Ishikawa (cell line): ENCODE results near the gene MTA2.

ENCODE experiments used
- CEBPB ChIP-seq: IDR thresholded peaks from 2 replicates; pipeline ENCODE4 v1.6.1; 2012
- CREB1 ChIP-seq: IDR thresholded peaks from 2 replicates; pipeline ENCODE4 v1.6.1; 2012; ENCODE audit warnings: low read depth
- EGR1 ChIP-seq: IDR thresholded peaks from 2 replicates; pipeline ENCODE4 v1.6.1; 2012
- EP300 ChIP-seq: IDR thresholded peaks from 2 replicates; pipeline ENCODE4 v1.6.1; 2012; ENCODE audit warnings: borderline replicate concordance
- FOXM1 ChIP-seq: IDR thresholded peaks from 2 replicates; pipeline ENCODE4 v1.6.1; 2012; ENCODE audit warnings: low read depth, borderline replicate concordance
- NFIC ChIP-seq: IDR thresholded peaks from 2 replicates; pipeline ENCODE4 v1.6.1; 2012
- RAD21 ChIP-seq: IDR thresholded peaks from 2 replicates; pipeline ENCODE4 v1.6.1; 2012; ENCODE audit warnings: low read depth
- TAF1 ChIP-seq: IDR thresholded peaks from 2 replicates; pipeline ENCODE4 v1.6.1; 2012; ENCODE audit warnings: low read depth, mild to moderate bottlenecking
- TCF12 ChIP-seq: IDR thresholded peaks from 2 replicates; pipeline ENCODE4 v1.6.1; 2012; ENCODE audit warnings: low read depth
- TEAD4 ChIP-seq: IDR thresholded peaks from 2 replicates; pipeline ENCODE4 v1.6.1; 2012
- YY1 ChIP-seq: IDR thresholded peaks from 2 replicates; pipeline ENCODE4 v1.6.1; 2012; ENCODE audit warnings: low read depth
- ZBTB7A ChIP-seq: IDR thresholded peaks from 2 replicates; pipeline ENCODE4 v1.6.1; 2012; ENCODE audit warnings: low read depth
- TF ChIP-seq, protein P1 (sequence below): IDR thresholded peaks from 2 replicates; pipeline ENCODE4 v1.6.1; 2012; ENCODE audit warnings: low read depth, mild to moderate bottlenecking
- TF ChIP-seq, protein P2 (sequence below): IDR thresholded peaks from 2 replicates; pipeline ENCODE4 v1.6.1; 2012
- TF ChIP-seq, protein P3 (sequence below): IDR thresholded peaks from 2 replicates; pipeline ENCODE4 v1.6.1; 2012

MTA2 gene

DNA sequence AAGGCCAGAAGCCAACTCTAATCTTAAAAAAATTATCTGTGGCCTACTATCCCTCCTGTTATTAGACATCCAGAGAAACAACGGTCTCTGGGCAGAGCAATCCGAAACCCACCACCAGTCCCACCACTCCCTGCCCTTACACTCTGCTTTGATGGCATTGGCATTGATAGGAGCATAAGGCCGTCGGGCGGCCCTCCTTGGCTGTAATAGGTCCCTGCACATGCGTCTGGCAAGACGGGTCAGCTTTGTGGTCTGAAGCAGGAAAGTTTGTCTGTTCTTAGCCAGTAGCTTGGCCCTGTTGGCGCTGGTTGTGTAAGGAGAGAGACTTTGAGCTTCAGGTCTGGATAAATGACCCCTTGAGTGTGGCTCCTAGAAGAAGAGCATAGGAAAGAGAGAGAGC, 6.5 kb downstream of the MTA2 start:
- TF ChIP-seq, protein P1, sequence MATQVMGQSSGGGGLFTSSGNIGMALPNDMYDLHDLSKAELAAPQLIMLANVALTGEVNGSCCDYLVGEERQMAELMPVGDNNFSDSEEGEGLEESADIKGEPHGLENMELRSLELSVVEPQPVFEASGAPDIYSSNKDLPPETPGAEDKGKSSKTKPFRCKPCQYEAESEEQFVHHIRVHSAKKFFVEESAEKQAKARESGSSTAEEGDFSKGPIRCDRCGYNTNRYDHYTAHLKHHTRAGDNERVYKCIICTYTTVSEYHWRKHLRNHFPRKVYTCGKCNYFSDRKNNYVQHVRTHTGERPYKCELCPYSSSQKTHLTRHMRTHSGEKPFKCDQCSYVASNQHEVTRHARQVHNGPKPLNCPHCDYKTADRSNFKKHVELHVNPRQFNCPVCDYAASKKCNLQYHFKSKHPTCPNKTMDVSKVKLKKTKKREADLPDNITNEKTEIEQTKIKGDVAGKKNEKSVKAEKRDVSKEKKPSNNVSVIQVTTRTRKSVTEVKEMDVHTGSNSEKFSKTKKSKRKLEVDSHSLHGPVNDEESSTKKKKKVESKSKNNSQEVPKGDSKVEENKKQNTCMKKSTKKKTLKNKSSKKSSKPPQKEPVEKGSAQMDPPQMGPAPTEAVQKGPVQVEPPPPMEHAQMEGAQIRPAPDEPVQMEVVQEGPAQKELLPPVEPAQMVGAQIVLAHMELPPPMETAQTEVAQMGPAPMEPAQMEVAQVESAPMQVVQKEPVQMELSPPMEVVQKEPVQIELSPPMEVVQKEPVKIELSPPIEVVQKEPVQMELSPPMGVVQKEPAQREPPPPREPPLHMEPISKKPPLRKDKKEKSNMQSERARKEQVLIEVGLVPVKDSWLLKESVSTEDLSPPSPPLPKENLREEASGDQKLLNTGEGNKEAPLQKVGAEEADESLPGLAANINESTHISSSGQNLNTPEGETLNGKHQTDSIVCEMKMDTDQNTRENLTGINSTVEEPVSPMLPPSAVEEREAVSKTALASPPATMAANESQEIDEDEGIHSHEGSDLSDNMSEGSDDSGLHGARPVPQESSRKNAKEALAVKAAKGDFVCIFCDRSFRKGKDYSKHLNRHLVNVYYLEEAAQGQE, result no peak
- TF ChIP-seq RAD21, result no peak
- TF ChIP-seq TCF12, result no peak
- no peak for TF ChIP-seq NFIC
- TF ChIP-seq, protein P2, sequence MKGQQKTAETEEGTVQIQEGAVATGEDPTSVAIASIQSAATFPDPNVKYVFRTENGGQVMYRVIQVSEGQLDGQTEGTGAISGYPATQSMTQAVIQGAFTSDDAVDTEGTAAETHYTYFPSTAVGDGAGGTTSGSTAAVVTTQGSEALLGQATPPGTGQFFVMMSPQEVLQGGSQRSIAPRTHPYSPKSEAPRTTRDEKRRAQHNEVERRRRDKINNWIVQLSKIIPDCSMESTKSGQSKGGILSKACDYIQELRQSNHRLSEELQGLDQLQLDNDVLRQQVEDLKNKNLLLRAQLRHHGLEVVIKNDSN, result no peak
- TF ChIP-seq FOXM1, result no peak
- TF ChIP-seq EP300, result no peak

DNA sequence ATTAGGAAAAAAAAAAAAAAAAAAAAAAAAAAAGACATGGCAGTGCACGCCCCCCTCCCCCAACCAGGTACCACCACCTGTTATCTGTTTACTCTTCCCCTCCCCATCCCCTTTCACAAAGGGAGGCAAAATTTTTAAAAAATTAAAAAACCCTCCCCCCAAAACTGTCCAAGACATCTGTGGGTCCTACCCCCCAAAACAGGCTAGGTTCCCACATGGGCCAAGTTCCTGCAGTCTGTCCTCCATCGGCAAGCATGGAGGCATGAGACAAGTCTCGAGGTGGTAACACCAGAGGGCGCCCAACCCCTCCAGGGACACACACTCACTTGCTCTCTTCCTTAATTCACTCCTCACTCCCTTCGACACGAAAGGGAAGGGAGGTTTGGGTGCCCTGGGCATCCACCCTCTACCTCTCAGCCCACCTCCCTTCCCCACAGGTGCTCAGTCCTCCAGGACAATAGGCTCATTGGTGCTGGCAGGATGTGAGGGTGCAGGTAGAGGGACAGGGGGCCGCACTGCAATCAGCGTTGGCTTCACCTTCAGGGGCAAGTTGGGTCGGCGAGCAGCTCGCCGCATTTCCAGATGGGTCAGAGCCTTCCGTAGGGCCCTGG, 8.1 kb downstream of the MTA2 start:
- TF ChIP-seq CEBPB (no peak), EP300 (no peak), FOXM1 (no peak), YY1 (no peak), RAD21 (peak; percentile 50), TAF1 (no peak), EGR1 (no peak), TEAD4 (no peak), ZBTB7A (no peak), TCF12 (no peak), NFIC (no peak)
- TF ChIP-seq, protein P2, result no peak
- TF ChIP-seq, protein P1, result no peak
- TF ChIP-seq, protein P3, sequence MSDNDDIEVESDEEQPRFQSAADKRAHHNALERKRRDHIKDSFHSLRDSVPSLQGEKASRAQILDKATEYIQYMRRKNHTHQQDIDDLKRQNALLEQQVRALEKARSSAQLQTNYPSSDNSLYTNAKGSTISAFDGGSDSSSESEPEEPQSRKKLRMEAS, result peak; percentile 38; the same call in 1 of the 2 replicates

DNA sequence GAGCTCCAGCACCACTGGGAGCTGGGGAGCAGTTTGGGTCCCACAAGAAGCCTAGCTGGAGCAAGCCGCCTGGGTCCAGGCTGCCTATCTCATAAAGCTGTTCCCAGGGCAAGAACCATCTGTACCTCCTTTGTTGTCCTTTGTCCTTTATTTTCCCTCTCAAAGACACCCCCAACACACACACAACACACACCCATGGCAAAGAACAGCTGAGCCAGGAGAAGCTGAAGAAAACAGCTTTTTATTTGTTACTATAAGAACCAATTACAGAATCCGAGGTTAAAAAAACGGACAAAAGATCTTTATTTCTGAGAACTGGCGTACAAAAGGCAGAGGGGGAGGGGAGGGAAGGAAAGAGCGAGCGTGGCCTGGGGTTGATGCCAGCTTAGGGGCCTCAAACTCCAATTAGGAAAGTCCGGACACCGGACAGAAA, 8.7 kb downstream of the MTA2 start:
- no peak for TF ChIP-seq EP300
- TF ChIP-seq ZBTB7A, result no peak
- TF ChIP-seq FOXM1, result no peak
- TF ChIP-seq CREB1, result no peak
- no peak for TF ChIP-seq RAD21
- TF ChIP-seq YY1, result no peak
- TF ChIP-seq NFIC, result no peak
- TF ChIP-seq, protein P1, result no peak
- TF ChIP-seq EGR1, result no peak
- TF ChIP-seq CEBPB, result no peak
- TF ChIP-seq TAF1, result no peak
- TF ChIP-seq, protein P2, result no peak
- no peak for TF ChIP-seq TCF12
- TF ChIP-seq TEAD4, result no peak

DNA sequence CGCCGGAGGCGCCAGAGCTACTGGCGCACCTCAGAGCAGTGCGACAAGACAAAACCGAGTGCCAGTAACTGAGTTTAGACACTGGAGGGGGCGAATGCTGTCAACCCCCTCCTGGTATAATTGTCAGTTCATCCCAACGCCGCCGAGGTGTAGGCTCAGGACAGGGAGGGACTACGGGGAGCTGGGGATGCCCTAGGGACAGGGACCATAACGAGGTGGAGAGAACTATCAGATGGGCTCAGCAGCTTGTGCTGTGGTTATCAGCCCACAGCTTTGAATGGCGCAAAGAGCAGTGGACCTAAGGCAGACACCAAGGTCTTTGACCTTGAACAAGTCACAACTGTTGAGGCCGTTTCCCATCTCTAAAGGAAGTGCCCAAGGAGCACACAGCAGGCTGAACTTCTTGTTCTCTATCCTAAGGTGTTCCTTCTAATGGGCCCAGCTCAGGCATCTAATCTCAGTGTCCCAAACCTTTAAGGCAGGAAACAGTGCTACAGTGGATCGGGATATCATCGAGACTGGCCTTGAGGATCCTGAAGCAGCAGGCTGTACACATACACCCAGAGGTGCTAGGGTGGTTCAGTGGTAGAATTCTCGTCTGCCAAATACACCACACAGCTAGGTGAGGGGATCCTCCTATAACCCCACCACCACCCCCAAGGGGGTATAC, 9.4 kb downstream of the MTA2 start:
- TF ChIP-seq RAD21 (no peak), TCF12 (no peak), EP300 (no peak), EGR1 (no peak), TAF1 (no peak), FOXM1 (no peak), CEBPB (no peak), YY1 (no peak)
- TF ChIP-seq, protein P2, result no peak
- TF ChIP-seq, protein P1, result no peak
